ENCODE data around the gene PPARG.

PPARG gene

DNA sequence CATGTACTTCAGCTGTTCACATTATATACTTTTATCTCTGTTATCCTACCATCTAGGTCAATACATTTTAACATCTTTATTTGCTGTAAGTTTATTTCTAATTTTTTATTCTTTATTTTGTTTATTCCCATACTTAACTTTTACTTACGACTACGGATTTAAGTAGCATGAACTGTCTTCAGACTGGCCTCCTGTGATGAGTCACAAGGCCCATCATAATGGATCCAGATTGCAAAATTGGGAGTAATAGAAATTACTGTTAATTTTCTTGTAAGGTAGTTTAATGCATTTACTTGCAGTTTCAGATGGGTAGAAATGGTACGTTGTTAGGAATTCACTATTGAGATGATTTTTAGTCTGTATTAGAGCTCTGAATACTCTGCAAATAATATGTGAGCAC is 45.9 kb downstream of the PPARG start:
- H3K27ac ChIP-seq (ENCODE audit: low read depth, low read length, poor library complexity, severe bottlenecking) = no peak overlapping the region
- H3K4me3 ChIP-seq (ENCODE audit: low read depth, low read length, poor library complexity, severe bottlenecking) = no peak overlapping the region
- no peaks in the 10 kb centered on the region for H3K27me3 ChIP-seq (ENCODE audit: insufficient read depth, low read length)
- no peak for TF ChIP-seq EZH2 (IDR thresholded peaks at IDR 0.05; ENCODE audit: borderline replicate concordance, low read length)
- TF ChIP-seq, protein P1, sequence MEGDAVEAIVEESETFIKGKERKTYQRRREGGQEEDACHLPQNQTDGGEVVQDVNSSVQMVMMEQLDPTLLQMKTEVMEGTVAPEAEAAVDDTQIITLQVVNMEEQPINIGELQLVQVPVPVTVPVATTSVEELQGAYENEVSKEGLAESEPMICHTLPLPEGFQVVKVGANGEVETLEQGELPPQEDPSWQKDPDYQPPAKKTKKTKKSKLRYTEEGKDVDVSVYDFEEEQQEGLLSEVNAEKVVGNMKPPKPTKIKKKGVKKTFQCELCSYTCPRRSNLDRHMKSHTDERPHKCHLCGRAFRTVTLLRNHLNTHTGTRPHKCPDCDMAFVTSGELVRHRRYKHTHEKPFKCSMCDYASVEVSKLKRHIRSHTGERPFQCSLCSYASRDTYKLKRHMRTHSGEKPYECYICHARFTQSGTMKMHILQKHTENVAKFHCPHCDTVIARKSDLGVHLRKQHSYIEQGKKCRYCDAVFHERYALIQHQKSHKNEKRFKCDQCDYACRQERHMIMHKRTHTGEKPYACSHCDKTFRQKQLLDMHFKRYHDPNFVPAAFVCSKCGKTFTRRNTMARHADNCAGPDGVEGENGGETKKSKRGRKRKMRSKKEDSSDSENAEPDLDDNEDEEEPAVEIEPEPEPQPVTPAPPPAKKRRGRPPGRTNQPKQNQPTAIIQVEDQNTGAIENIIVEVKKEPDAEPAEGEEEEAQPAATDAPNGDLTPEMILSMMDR (IDR thresholded peaks at IDR 0.05; ENCODE audit: low read length) = no peak
- H3K4me2 ChIP-seq (ENCODE audit: low read length) = no peak overlapping the region
- H2AFZ ChIP-seq (ENCODE audit: low read length) = no peak overlapping the region
- no peaks in the 10 kb centered on the region for H3K36me3 ChIP-seq (ENCODE audit: insufficient read depth, low read length)
- H4K20me1 ChIP-seq (ENCODE audit: insufficient read depth, low read length) = no peaks in the 10 kb centered on the region
- no peak overlapping the region for H3K9ac ChIP-seq (ENCODE audit: low read length)
- H3F3A ChIP-seq (ENCODE audit: insufficient read depth, low read length) = no peaks in the 10 kb centered on the region
- H3K79me2 ChIP-seq (ENCODE audit: insufficient read depth, low read length) = no peaks in the 10 kb centered on the region
- H3K9me2 ChIP-seq (ENCODE audit: low read depth, low read length) = no peaks in the 10 kb centered on the region
- H3K9me3 ChIP-seq (ENCODE audit: low read length) = no peaks in the 10 kb centered on the region
- no peaks in the 10 kb centered on the region for H3K4me1 ChIP-seq (ENCODE audit: insufficient read depth, low read length, severe bottlenecking)

- TF ChIP-seq, protein P1 (IDR thresholded peaks at IDR 0.05; ENCODE audit: low read length) = no peak
- no peak for TF ChIP-seq EZH2 (IDR thresholded peaks at IDR 0.05; ENCODE audit: borderline replicate concordance, low read length)
- Histone ChIP-seq H3K27ac (ENCODE audit: low read depth, low read length, poor library complexity, severe bottlenecking) (no peak overlapping the region), H3K9me2 (ENCODE audit: low read depth, low read length) (no peaks in the 10 kb centered on the region), H3K4me2 (ENCODE audit: low read length) (no peak overlapping the region), H3K4me3 (ENCODE audit: low read depth, low read length, poor library complexity, severe bottlenecking) (no peak overlapping the region), H3F3A (ENCODE audit: insufficient read depth, low read length) (no peaks in the 10 kb centered on the region), H3K9ac (ENCODE audit: low read length) (no peak overlapping the region), H3K9me3 (ENCODE audit: low read length) (no peaks in the 10 kb centered on the region), H3K36me3 (ENCODE audit: insufficient read depth, low read length) (no peaks in the 10 kb centered on the region), H4K20me1 (ENCODE audit: insufficient read depth, low read length) (no peaks in the 10 kb centered on the region), H3K79me2 (ENCODE audit: insufficient read depth, low read length) (no peaks in the 10 kb centered on the region), H2AFZ (ENCODE audit: low read length) (no peak overlapping the region), H3K27me3 (ENCODE audit: insufficient read depth, low read length) (no peaks in the 10 kb centered on the region), H3K4me1 (ENCODE audit: insufficient read depth, low read length, severe bottlenecking) (no peaks in the 10 kb centered on the region)
These were observed 46.6 kb downstream of the PPARG start for GRCh38 chr3:12335421-12335820.

DNA sequence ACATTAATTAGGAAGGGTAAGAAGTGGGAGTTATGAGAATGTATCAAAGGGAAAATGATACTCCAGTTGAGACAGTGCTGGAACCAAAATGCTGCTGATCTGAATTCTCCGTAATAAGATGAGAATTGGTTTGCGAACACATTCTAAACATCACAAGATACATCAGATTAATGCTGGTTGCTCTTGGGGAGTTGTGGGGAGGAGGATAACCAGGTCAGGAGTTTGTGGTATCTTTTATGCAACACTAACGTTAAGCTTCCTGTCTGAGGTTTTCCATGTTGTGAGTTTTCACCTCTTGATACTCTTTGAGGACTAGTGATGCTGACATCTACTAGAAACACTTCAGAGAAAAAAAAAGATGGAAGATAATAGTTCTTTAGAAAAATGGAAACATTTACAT is 47.2 kb downstream of the PPARG start:
- Histone ChIP-seq H3K4me1 (ENCODE audit: insufficient read depth, low read length, severe bottlenecking) (no peaks in the 10 kb centered on the region), H3F3A (ENCODE audit: insufficient read depth, low read length) (no peaks in the 10 kb centered on the region), H3K4me3 (ENCODE audit: low read depth, low read length, poor library complexity, severe bottlenecking) (no peak overlapping the region), H3K79me2 (ENCODE audit: insufficient read depth, low read length) (no peaks in the 10 kb centered on the region), H3K9me3 (ENCODE audit: low read length) (no peaks in the 10 kb centered on the region), H3K9ac (ENCODE audit: low read length) (no peak overlapping the region), H2AFZ (ENCODE audit: low read length) (no peak overlapping the region), H3K9me2 (ENCODE audit: low read depth, low read length) (no peaks in the 10 kb centered on the region), H3K4me2 (ENCODE audit: low read length) (no peak overlapping the region), H3K27ac (ENCODE audit: low read depth, low read length, poor library complexity, severe bottlenecking) (no peak overlapping the region), H3K36me3 (ENCODE audit: insufficient read depth, low read length) (no peaks in the 10 kb centered on the region), H3K27me3 (ENCODE audit: insufficient read depth, low read length) (no peaks in the 10 kb centered on the region), H4K20me1 (ENCODE audit: insufficient read depth, low read length) (no peaks in the 10 kb centered on the region)
- TF ChIP-seq, protein P1 (IDR thresholded peaks at IDR 0.05; ENCODE audit: low read length) = no peak
- no peak for TF ChIP-seq EZH2 (IDR thresholded peaks at IDR 0.05; ENCODE audit: borderline replicate concordance, low read length)
